GM23248 (cell line): Measurements from ENCODE around the gene TRIM44.

ENCODE experiments used
- EZH2 ChIP-seq: fragments of 200-600 bp; sonication (generic); IDR thresholded peaks from 2 replicates; pipeline ENCODE4 v1.6.1; 2018; ENCODE audit warnings: antibody characterized with exemption, mild to moderate bottlenecking; ENCODE audit not compliant: insufficient read depth, poor library complexity, severe bottlenecking
- EZH2phosphoT487 ChIP-seq: fragments of 200-600 bp; sonication (generic); IDR thresholded peaks from 2 replicates; pipeline ENCODE4 v1.6.1; 2018; ENCODE audit warnings: antibody characterized with exemption, moderate library complexity, mild to moderate bottlenecking, low read depth; ENCODE audit not compliant: insufficient read depth

DNA sequence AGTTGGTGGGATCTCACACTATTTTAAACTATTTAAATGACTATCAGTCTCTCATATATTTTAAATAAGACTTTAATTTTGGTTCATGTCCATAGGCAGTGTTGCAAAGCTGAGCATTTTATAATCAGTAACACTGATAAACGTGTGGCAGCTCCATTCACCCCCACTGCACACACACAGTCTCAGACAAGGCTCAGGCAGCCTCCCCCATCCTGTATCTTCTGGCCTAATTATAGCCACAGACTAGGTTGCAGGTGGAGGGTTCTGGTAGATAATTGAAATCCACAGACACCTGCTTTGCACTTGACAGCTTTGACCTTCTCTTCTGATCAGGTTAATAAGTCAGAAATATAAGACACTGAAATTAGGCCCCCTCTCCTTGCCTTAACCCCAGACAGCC, 162.8 kb downstream of the TRIM44 start:
- TF ChIP-seq EZH2: no peak
- TF ChIP-seq EZH2phosphoT487: no peak
